Fibroblast of pulmonary artery (primary cell): ENCODE measurements around the gene SECISBP2L.

Experiments used
- DNase-seq: peaks from one replicate; pipeline ENCODE4 v3.0.0-alpha.2; 2010; ENCODE audit warnings: low read depth
- H3K4me3 ChIP-seq: replicated peaks from 2 replicates; pipeline ENCODE4 v1.5.1; 2011; ENCODE audit warnings: low read depth, mild to moderate bottlenecking, control low read depth, low read length, moderate library complexity
- TF ChIP-seq, protein P1 (sequence below): IDR thresholded peaks from 2 replicates; pipeline ENCODE4 v1.5.1; 2011; ENCODE audit warnings: mild to moderate bottlenecking, control low read depth, low read length, inconsistent platforms; ENCODE audit errors: missing control alignments

SECISBP2L gene

DNA sequence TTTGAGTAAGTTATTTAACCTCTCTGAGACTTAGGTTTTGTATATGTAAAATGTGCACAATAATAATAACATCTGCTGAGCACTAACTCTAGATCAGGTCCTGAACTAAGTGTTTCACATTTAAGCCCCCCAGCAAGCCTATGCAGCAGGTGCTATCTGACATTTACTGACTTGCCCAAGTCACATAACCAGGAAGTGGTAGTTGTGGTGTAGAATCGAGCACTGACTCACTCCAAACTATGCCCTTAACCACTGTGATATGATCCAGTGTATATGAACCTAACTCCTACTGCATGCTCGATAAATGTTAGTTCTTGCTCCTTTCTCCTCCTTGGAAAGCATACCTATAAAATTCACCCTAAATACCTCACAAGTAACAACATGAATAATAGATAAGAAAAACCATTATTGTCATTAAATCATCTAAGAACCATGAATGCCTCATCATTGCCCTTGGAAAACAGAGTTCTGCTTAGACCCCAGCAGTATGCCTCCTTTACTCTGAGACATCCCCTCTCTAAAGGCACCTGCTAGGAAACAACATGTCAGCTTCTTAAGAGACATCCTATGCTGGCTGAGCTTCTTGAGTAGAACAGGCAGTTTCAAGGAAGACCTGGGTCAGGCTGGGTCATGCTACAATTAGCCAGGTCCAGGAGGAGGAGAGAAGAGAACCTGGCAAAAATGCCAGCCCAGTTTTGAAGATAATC, 79.5 kb downstream of the SECISBP2L start:
- TF ChIP-seq, protein P1, sequence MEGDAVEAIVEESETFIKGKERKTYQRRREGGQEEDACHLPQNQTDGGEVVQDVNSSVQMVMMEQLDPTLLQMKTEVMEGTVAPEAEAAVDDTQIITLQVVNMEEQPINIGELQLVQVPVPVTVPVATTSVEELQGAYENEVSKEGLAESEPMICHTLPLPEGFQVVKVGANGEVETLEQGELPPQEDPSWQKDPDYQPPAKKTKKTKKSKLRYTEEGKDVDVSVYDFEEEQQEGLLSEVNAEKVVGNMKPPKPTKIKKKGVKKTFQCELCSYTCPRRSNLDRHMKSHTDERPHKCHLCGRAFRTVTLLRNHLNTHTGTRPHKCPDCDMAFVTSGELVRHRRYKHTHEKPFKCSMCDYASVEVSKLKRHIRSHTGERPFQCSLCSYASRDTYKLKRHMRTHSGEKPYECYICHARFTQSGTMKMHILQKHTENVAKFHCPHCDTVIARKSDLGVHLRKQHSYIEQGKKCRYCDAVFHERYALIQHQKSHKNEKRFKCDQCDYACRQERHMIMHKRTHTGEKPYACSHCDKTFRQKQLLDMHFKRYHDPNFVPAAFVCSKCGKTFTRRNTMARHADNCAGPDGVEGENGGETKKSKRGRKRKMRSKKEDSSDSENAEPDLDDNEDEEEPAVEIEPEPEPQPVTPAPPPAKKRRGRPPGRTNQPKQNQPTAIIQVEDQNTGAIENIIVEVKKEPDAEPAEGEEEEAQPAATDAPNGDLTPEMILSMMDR = no peak
- no peak overlapping the region for H3K4me3 ChIP-seq
- peak; percentile 29 for DNase-seq

DNA sequence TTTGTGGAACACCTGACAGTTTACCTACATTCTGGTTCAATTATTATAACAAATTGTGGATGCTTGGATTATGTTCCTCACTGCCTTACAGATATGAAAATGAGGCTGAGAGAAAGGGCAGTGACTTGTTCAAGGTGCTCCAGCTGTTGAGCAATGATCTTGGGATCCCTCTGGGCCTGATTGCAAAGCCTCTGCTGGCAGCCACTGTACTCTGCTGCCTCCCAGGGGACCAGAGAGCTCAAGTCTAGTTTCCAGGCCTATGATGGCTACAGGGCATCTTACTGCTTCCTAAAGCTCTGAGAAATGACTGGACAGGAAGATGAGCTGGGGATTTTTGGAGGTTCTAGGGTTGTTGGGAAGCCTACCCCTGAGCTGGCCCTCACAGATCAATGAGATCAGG, 80.3 kb downstream of the SECISBP2L start:
- TF ChIP-seq, protein P1 = peak; percentile 41
- peak; percentile 85 for DNase-seq
- H3K4me3 ChIP-seq = no peak overlapping the region

DNA sequence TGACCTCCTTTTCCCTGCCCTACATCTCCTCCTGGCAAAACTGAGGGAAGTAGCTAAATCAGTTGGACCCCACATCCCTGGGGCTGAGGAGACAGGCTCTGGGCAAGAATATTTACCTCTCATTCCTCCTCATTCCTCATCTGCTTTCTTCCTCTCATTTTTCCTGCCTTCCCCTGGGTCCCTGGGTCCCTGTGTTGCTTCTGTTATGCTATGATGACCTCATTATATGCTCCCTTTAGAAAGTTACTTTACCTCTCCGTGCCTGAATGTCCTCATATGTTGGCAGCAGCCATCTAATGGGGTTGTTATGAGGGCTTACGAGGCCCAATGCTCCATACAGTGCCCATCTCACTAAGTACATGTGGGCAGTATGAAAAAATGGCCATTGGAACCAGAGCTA, 81.3 kb downstream of the SECISBP2L start:
- TF ChIP-seq, protein P1 = no peak
- no peak overlapping the region for H3K4me3 ChIP-seq

DNA sequence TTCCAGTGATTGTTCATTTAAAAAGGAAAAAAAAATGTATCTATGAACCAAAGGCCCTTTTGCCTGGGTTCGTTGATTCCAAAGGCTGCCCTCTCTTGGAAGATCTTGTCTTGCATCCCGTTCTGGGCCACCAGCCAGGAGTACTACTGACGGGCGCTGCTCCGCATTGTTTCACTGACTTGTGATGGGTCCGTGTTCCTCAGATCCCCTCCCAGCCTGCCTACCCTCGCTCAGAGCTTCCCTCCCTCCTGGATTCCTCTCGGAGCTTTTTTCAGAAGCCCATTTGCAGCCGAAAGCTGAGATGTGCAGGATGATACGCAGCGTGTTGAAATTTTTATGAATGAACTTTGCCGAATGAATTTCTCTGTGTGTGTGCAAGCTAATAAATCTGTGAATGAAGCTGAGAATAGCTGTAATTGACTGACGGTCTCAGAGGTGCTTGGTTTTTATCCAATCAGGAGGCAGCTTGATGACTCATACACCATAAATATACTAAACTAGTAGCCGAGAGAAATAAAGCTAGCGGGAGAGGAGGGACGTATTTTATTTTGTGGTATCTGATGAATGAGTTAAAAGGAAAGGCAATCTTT, 82.6 kb downstream of the SECISBP2L start, which contains the start of gene SHC4:
SHC4 (minus strand) TSS at position 396 of the 590 bp plus-strand sequence. CDS start 904 bp downstream, outside the sequence.
- TF ChIP-seq, protein P1 = peak; percentile 40
- peak; percentile 88 for DNase-seq
- peak within 1 kb of the TSS; percentile 68 for H3K4me3 ChIP-seq

More for the DNA sequence above, 81.3 kb downstream of the SECISBP2L start:
- no peak for DNase-seq

DNA sequence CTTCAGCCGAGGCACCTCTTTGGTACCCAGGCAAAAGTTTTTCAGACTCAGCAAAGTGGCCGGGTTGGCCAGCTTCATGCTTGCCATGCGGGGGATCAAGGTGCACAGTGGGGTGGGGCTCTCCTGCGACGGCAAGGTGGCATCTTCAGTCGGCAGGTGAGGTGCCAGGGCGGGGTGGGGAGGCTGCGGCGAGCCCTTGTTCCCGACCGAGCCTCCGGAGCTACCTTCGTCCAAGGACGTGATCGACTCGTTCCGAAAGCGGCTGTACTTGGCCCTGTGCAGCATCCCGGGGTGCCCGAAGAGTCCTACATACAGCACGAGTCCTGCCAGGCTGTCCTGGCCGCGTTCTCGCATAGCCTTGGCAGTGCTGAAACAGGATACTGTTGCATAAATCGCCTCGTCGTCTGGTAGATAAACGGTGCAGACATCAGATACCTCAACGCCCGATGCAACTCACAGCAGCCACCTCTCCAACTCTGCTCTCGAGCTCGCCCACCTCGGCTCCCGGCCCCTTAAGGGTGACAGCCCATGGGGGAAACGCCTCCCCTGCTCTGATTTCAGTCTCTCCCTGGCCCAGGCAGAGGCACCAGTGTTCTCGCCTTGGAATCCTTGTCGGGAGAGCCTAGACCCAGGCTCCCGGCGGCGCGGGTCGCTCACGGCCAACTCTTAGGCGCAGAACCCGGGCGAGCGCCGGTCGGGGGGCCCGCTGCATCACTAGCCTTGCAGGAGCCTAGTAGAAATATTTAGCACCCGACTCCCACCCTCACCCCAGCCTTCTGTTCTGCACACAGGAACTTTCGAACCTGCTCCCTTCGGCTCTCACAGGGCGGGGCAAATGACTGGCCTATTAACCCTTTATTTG, 83.4 kb downstream of the SECISBP2L start:
- TF ChIP-seq, protein P1 = no peak
- peak; percentile 59 for DNase-seq
- peak overlapping the region; percentile 68 for H3K4me3 ChIP-seq

DNA sequence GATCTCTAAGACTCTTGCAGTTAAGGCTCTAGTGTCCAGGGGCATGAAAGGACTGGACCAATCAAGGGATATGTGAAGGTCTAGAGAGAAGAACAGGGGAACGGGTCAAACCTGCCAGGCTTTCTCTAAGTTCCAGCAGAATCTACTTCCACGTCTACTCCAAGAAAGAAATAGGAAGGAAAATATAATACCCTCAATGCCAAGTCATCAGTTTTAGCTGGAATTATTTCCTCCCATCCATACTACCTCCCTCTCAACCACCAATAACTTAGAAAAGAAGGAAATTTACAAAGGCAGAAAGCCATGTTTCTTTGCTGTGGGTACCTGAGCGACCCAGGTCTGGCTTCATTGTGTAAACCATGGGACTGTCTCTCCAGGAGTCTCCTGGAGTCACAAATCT, 90.3 kb downstream of the SECISBP2L start:
- TF ChIP-seq, protein P1 = no peak
- H3K4me3 ChIP-seq = no peak overlapping the region
- DNase-seq = no peak
